Liver (tissue), 3 donors: ENCODE measurements around the gene USP15.

Source experiments
- EGR1 ChIP-seq, 2 donors: IDR thresholded peaks; 2 replicates each; pipeline ENCODE4 v1.6.1; 2016 to 2018; ENCODE audit warnings: antibody characterized with exemption in 2 of 2, low read depth in 2 of 2
- FOXA1 ChIP-seq: IDR thresholded peaks from 2 replicates; pipeline ENCODE4 v1.6.1; 2016; ENCODE audit warnings: antibody characterized with exemption
- FOXA2 ChIP-seq: IDR thresholded peaks from 2 replicates; pipeline ENCODE4 v1.6.1; 2016; ENCODE audit warnings: antibody characterized with exemption
- GABPA ChIP-seq, 2 donors: IDR thresholded peaks in 1 of 2; conservative IDR thresholded peaks in 1 of 2; 2 replicates each; pipeline ENCODE4 v1.6.1; 2016; ENCODE audit warnings: antibody characterized with exemption in 2 of 2, mild to moderate bottlenecking in 1 of 2, moderate library complexity in 1 of 2
- HNF4G ChIP-seq: IDR thresholded peaks from 2 replicates; pipeline ENCODE4 v1.6.1; 2016; ENCODE audit warnings: antibody characterized with exemption
- JUND ChIP-seq, 2 donors: IDR thresholded peaks; 2 replicates each; pipeline ENCODE4 v1.6.1; 2016; ENCODE audit warnings: antibody characterized with exemption in 2 of 2
- SP1 ChIP-seq: IDR thresholded peaks from 2 replicates; pipeline ENCODE4 v1.6.1; 2018; ENCODE audit warnings: antibody characterized with exemption, mild to moderate bottlenecking
- TAF1 ChIP-seq: conservative IDR thresholded peaks from 2 replicates; pipeline ENCODE4 v1.6.1; 2016; ENCODE audit warnings: antibody characterized with exemption, mild to moderate bottlenecking
- YY1 ChIP-seq: IDR thresholded peaks from 2 replicates; pipeline ENCODE4 v1.6.1; 2016; ENCODE audit warnings: antibody characterized with exemption, mild to moderate bottlenecking
- TF ChIP-seq, protein P1 (sequence below): fragments of 150-350 bp; IDR thresholded peaks from 2 replicates; pipeline ENCODE4 v1.5.1; 2017; ENCODE audit warnings: improper control_type of control experiment, low read depth, low read length; ENCODE audit not compliant: missing input control
- TF ChIP-seq, protein P2 (sequence below): IDR thresholded peaks from 2 replicates; pipeline ENCODE4 v1.6.1; 2016; ENCODE audit warnings: antibody characterized with exemption
- TF ChIP-seq, protein P3 (sequence below): IDR thresholded peaks from 2 replicates; pipeline ENCODE4 v1.6.1; 2016; ENCODE audit warnings: antibody characterized with exemption, mild to moderate bottlenecking
- donor health status: healthy.
- donor health status: healthy.

DNA sequence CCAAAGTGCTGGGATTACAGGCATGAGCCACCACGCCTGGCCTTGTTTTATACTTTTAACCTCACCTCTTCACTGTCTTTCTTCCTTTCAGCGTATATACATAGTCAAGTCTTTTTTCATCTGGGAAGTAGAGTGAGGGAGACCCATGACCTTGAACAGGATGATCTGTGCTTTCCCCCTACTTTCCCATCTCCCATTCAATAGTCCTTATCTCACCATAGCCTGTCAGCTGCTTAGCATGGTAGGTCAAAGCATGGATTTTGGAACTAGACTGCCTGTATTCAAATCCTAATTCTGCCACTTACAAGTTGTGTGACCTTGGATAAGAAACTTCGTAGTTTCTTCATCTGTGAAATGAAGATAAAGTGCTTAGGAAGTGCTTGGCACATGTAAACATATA is 110.0 kb downstream of the USP15 start:
- TF ChIP-seq, protein P1, sequence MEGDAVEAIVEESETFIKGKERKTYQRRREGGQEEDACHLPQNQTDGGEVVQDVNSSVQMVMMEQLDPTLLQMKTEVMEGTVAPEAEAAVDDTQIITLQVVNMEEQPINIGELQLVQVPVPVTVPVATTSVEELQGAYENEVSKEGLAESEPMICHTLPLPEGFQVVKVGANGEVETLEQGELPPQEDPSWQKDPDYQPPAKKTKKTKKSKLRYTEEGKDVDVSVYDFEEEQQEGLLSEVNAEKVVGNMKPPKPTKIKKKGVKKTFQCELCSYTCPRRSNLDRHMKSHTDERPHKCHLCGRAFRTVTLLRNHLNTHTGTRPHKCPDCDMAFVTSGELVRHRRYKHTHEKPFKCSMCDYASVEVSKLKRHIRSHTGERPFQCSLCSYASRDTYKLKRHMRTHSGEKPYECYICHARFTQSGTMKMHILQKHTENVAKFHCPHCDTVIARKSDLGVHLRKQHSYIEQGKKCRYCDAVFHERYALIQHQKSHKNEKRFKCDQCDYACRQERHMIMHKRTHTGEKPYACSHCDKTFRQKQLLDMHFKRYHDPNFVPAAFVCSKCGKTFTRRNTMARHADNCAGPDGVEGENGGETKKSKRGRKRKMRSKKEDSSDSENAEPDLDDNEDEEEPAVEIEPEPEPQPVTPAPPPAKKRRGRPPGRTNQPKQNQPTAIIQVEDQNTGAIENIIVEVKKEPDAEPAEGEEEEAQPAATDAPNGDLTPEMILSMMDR: no peak
- TF ChIP-seq JUND (IDR thresholded peaks at IDR 0.05) (no peak), SP1 (no peak), EGR1 (IDR thresholded peaks at IDR 0.05; ENCODE audit: low read depth in 2 of 2) (no peak), HNF4G (no peak), TAF1 (no peak), YY1 (no peak), FOXA1 (no peak), FOXA2 (no peak), GABPA (IDR thresholded peaks at IDR 0.05 in 1 of 2, conservative IDR thresholded peaks at IDR 0.05 in 1 of 2) (no peak)
- TF ChIP-seq, protein P2, sequence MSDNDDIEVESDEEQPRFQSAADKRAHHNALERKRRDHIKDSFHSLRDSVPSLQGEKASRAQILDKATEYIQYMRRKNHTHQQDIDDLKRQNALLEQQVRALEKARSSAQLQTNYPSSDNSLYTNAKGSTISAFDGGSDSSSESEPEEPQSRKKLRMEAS: no peak
- TF ChIP-seq, protein P3, sequence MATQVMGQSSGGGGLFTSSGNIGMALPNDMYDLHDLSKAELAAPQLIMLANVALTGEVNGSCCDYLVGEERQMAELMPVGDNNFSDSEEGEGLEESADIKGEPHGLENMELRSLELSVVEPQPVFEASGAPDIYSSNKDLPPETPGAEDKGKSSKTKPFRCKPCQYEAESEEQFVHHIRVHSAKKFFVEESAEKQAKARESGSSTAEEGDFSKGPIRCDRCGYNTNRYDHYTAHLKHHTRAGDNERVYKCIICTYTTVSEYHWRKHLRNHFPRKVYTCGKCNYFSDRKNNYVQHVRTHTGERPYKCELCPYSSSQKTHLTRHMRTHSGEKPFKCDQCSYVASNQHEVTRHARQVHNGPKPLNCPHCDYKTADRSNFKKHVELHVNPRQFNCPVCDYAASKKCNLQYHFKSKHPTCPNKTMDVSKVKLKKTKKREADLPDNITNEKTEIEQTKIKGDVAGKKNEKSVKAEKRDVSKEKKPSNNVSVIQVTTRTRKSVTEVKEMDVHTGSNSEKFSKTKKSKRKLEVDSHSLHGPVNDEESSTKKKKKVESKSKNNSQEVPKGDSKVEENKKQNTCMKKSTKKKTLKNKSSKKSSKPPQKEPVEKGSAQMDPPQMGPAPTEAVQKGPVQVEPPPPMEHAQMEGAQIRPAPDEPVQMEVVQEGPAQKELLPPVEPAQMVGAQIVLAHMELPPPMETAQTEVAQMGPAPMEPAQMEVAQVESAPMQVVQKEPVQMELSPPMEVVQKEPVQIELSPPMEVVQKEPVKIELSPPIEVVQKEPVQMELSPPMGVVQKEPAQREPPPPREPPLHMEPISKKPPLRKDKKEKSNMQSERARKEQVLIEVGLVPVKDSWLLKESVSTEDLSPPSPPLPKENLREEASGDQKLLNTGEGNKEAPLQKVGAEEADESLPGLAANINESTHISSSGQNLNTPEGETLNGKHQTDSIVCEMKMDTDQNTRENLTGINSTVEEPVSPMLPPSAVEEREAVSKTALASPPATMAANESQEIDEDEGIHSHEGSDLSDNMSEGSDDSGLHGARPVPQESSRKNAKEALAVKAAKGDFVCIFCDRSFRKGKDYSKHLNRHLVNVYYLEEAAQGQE: no peak
